ENCODE results near the gene NKIRAS2. TPM values are rescaled to one million over a fixed set of nuclear protein-coding genes. Genes with fewer than 3 reads are reported as not detected.

NKIRAS2 gene
- total RNA-seq, 2 donors from 2014 or later = 64.8 to 69.8 TPM

DNA sequence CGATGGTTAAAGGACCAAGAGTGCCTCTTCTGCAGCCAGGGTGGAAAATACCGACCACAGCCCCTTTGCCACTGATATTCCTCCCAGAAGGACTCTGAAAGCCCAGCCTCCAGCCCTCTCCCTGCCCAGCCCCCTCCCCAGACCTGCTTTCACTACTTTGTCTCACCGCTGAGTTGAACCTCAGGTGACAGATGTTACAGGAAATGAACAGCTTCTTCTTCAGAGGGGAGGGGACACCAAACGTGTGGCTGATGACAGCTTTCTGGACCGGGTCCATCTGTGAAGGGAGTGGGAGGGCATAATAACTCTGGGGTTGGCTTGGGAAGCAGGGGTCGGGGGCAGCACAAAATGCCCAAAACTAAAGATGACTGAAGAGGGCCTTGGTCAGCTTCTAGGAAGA is 14.2 kb downstream of the NKIRAS2 start:
- no peak overlapping the region for H3K27ac ChIP-seq
- H3K4me1 ChIP-seq = no peaks in the 10 kb centered on the region
- no peaks in the 10 kb centered on the region for H3K9me3 ChIP-seq
- no peak overlapping the region for H3K4me3 ChIP-seq
- TF ChIP-seq, protein P1, sequence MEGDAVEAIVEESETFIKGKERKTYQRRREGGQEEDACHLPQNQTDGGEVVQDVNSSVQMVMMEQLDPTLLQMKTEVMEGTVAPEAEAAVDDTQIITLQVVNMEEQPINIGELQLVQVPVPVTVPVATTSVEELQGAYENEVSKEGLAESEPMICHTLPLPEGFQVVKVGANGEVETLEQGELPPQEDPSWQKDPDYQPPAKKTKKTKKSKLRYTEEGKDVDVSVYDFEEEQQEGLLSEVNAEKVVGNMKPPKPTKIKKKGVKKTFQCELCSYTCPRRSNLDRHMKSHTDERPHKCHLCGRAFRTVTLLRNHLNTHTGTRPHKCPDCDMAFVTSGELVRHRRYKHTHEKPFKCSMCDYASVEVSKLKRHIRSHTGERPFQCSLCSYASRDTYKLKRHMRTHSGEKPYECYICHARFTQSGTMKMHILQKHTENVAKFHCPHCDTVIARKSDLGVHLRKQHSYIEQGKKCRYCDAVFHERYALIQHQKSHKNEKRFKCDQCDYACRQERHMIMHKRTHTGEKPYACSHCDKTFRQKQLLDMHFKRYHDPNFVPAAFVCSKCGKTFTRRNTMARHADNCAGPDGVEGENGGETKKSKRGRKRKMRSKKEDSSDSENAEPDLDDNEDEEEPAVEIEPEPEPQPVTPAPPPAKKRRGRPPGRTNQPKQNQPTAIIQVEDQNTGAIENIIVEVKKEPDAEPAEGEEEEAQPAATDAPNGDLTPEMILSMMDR (IDR thresholded peaks at IDR 0.05) = no peak
- DNase-seq (ENCODE audit: low spot score) = no peak
- H3K36me3 ChIP-seq = no peaks in the 10 kb centered on the region
- no peaks in the 10 kb centered on the region for H3K27me3 ChIP-seq

DNA sequence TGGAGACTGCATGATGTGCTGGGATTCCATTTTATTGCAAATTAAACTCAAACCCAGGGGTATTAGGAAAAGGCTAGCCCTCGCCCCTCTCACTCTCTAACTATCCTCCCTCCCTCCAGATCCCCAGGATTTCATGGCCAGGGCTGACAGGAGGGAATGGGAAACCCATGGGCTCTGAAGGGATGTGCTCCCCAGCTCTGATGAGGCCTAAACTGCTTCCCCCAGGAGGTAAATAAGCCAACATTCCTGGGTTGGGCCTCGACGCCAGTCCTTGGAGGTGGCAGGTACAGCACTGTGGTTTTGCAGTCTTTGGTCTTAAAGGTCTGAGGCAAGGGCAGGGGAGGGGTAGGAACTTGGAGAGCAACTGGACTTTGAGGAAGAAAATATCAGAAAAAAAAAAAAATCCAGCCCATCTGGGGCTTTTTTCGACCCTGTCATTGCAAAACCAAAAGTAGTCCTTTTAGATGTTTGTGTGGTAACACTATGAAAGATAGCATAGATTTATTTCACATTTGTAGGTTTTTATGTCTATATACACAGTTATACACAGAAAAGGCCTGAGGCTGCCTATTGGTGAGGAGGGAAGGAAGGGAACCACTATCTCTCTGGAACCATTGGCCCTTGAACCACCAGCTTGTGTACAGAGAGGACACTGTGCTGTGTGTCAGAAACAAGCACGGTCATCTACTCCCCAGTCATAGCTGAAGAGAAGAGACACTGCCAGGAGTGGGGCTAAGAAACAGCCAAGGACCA is 18.5 kb downstream of the NKIRAS2 start:
- H3K27me3 ChIP-seq = no peaks in the 10 kb centered on the region

DNA sequence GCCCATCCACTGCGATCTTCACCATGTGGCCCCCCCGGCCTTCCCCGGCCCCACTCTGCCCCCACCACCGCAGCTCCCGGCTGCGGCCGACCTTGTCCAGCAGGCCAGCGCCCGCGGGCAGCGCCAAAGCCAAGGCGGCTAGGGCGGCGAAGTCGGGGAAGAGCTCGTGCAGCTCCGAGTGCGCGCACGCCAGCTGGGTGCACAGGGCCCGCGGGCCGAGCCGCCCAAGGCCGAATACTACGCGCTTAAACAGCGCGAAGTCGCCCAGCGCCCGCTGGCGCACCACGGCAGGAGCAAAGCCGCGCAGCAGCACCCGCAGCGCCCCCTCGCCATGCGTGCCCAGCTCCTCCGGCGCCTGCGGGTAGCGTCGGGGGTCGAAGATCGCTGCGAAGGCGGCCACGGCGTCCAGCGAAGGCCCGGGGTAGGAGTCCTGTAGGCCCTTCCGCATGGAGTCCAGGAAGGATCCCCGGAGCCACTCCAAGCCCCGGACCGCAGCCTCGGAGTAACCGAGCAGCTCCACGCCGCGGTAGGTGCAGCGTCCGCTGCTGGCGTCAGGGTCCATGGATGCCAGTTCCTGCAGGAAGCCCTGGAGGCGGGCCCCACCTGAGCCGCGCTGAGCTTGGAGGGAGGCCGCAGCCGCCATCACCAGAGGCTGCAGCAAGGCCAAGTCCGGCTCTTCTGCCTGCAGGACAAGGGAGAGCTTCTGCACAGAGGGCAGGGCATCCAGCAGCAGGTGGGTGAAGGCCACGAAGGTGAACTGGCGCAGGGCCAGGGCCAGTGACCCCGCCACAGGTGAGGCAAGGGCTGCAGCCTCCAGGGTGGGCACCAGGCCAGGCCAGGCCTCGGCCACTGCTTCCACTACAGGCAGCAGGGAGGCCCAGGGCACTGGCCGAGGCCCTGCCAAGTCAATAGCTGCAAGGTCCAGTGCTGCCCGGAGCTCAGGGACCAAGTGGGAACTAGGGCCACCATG is 20.2 kb downstream of the NKIRAS2 start:
- no peaks in the 10 kb centered on the region for H3K9me3 ChIP-seq
- peaks cover 0 to 10% of the 10 kb centered on the region in 2 donors for H3K4me1 ChIP-seq
- TF ChIP-seq, protein P1 (IDR thresholded peaks at IDR 0.05) = no peak
- peak overlapping the region in 1 of 2 donors; percentile 24 for H3K4me3 ChIP-seq
- H3K36me3 ChIP-seq = no peaks in the 10 kb centered on the region
- no peak for DNase-seq (ENCODE audit: low spot score)
- H3K27me3 ChIP-seq = no peaks in the 10 kb centered on the region
- H3K27ac ChIP-seq = no peak overlapping the region

More for the DNA sequence above, 18.5 kb downstream of the NKIRAS2 start:
- H3K4me3 ChIP-seq = no peak overlapping the region
- H3K4me1 ChIP-seq = peaks cover 0 to 10% of the 10 kb centered on the region in 2 donors
- H3K9me3 ChIP-seq = no peaks in the 10 kb centered on the region
- no peak overlapping the region for H3K27ac ChIP-seq
- no peak for DNase-seq (ENCODE audit: low spot score)
- no peaks in the 10 kb centered on the region for H3K36me3 ChIP-seq
- TF ChIP-seq, protein P1 (IDR thresholded peaks at IDR 0.05) = no peak

DNA sequence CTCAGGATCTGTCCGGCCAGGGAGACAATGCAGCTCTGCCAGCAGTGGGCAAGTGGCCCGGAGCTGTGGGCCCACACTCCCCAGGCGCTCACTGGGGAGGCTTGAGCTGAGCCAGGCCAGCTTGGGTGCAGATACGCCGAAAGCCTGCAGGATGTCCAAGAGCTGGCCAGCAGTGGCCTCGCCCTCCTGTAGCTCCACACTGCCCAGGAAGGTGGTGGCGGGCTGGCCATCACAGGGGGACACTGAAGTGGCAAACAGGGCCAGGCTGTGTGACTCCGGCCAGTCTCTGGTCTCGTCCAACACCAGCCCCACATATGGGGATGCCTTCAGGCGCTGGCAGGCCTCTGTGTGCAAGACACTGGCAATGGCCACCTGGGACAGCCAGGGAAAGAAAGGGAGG is 20.9 kb downstream of the NKIRAS2 start:
- Histone ChIP-seq H3K27ac (no peak overlapping the region), H3K9me3 (no peaks in the 10 kb centered on the region), H3K4me3 (no peak overlapping the region), H3K36me3 (no peaks in the 10 kb centered on the region), H3K27me3 (no peaks in the 10 kb centered on the region), H3K4me1 (peaks cover 0 to 10% of the 10 kb centered on the region in 2 donors)
- DNase-seq (ENCODE audit: low spot score) = no peak
- TF ChIP-seq, protein P1 (IDR thresholded peaks at IDR 0.05) = no peak

DNA sequence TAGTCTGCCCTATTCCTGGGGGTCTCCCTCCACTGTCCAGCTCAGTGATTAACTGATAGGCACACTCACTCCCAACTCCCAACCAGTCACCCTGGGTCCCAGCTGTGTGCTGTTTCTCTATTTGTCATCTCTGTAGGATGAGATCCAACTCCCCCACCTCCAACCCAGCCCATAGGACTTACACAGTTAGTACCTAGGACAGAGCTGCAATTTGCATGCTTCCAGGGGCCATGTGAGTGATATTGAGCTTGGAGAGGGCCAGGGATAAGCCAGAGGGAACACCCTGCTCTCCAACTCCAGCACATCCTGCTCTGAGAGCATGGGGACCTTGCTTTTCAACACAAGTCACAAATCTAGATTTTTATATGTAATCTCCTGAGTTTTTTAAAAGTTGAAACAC is 21.7 kb downstream of the NKIRAS2 start:
- TF ChIP-seq, protein P1 (IDR thresholded peaks at IDR 0.05) = no peak
- peaks cover 0 to 10% of the 10 kb centered on the region in 2 donors for H3K4me1 ChIP-seq
- no peaks in the 10 kb centered on the region for H3K36me3 ChIP-seq
- no peaks in the 10 kb centered on the region for H3K27me3 ChIP-seq
- H3K27ac ChIP-seq = no peak overlapping the region
- no peaks in the 10 kb centered on the region for H3K9me3 ChIP-seq
- no peak overlapping the region for H3K4me3 ChIP-seq
- no peak for DNase-seq (ENCODE audit: low spot score)
